Measurements from ENCODE around the gene SRC. TPM values are rescaled to one million over a fixed set of nuclear protein-coding genes. Genes with fewer than 3 reads are reported as not detected.
A peak's percentile ranks its signal among the peaks of the same experiment; 100 is the strongest.

The SRC gene
- total RNA-seq, 1 donor from 2014 or later, result 64.0 TPM

- Histone ChIP-seq H3K27me3 (no peaks in the 10 kb centered on the region), H3K36me3 (peaks cover 42% of the 10 kb centered on the region), H3K4me1 (peaks cover 22% of the 10 kb centered on the region), H3K9me3 (no peaks in the 10 kb centered on the region), H3K27ac (no peak overlapping the region), H3K4me3 (no peak overlapping the region)
- no peak for ATAC-seq
- no peak for DNase-seq
- intact Hi-C loops (cut with DNase I), result no loop called here
- TF ChIP-seq, protein P1, sequence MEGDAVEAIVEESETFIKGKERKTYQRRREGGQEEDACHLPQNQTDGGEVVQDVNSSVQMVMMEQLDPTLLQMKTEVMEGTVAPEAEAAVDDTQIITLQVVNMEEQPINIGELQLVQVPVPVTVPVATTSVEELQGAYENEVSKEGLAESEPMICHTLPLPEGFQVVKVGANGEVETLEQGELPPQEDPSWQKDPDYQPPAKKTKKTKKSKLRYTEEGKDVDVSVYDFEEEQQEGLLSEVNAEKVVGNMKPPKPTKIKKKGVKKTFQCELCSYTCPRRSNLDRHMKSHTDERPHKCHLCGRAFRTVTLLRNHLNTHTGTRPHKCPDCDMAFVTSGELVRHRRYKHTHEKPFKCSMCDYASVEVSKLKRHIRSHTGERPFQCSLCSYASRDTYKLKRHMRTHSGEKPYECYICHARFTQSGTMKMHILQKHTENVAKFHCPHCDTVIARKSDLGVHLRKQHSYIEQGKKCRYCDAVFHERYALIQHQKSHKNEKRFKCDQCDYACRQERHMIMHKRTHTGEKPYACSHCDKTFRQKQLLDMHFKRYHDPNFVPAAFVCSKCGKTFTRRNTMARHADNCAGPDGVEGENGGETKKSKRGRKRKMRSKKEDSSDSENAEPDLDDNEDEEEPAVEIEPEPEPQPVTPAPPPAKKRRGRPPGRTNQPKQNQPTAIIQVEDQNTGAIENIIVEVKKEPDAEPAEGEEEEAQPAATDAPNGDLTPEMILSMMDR (IDR thresholded peaks at IDR 0.05), result no peak
Measured at GRCh38 chr20:37308086-37309050, 37.6 kb upstream of the SRC start.

DNA sequence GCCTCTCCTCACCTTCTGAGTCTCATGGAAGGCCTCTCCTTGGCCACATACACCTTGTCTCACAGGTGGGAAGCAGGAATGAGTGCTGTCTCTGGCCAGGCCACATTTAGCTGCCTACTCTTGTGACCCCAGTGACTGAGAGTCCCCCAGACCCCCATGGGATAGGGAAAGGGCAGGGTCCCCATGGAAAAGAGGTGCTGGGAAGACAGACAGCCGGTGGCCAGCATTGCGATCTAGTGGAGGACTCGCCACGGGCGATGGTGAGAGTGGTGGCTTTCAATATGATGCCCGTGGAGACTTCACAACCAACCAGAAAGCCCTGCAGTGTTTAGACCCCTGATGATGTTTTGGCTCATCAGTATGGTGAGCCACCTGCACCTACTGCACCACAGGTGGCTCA, 36.6 kb upstream of the SRC start:
- DNase-seq (no peak), ATAC-seq (no peak)
- H3K36me3 ChIP-seq, result peaks cover 35% of the 10 kb centered on the region

DNA sequence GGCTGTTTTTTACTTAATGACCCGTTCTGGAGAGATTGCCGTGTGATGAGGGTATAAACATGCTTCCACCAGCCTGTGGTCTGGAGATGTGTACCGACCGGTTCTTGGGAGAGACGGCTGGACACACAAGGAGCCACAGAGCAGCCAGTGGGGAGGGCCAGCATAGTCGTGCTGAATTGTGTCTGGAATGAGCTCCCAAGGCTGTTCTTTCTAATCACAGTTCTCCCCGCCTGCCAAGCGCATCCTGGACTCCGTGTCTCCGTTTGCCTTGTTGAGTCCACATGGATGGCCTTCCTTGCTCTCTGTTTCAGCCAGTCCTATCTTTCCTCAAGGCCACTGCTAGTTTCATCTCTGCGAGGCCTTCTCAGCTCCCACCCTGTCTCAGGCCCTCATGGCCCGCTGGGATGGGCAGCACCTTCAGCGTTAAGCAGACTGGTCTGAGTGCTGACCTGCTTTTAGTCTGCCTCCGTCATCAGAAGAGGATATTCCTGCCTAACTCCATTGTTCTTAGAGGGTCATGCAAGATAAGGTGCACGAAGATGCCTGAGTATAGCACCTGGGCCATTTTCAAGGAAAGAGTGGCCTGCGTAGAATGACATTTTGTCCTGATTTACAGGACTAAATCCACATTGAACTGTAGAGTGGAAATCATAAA, 35.9 kb upstream of the SRC start:
- no peak overlapping the region for H3K27ac ChIP-seq
- intact Hi-C loops (cut with DNase I), result no loop called here
- peaks cover 30% of the 10 kb centered on the region for H3K4me1 ChIP-seq

More for the DNA sequence above, 36.6 kb upstream of the SRC start:
- no peaks in the 10 kb centered on the region for H3K9me3 ChIP-seq
- TF ChIP-seq, protein P1 (IDR thresholded peaks at IDR 0.05), result no peak
- intact Hi-C loops (cut with DNase I), result no loop called here
- peaks cover 27% of the 10 kb centered on the region for H3K4me1 ChIP-seq
- no peak overlapping the region for H3K4me3 ChIP-seq
- no peaks in the 10 kb centered on the region for H3K27me3 ChIP-seq
- peak overlapping the region; percentile 11 for H3K27ac ChIP-seq

GRCh38 chr20:37310951-37311350, 35.0 kb upstream of the SRC start:
- Histone ChIP-seq H3K27me3 (no peaks in the 10 kb centered on the region), H3K9me3 (no peaks in the 10 kb centered on the region), H3K4me3 (no peak overlapping the region), H3K36me3 (peaks cover 29% of the 10 kb centered on the region), H3K27ac (no peak overlapping the region), H3K4me1 (peaks cover 37% of the 10 kb centered on the region)
- intact Hi-C loops (cut with DNase I), result no loop called here
- ATAC-seq (no peak), DNase-seq (no peak)
- TF ChIP-seq, protein P1 (IDR thresholded peaks at IDR 0.05), result no peak

More for the DNA sequence above, 35.9 kb upstream of the SRC start:
- ATAC-seq (peak; percentile 69), DNase-seq (no peak)
- Histone ChIP-seq H3K27me3 (no peaks in the 10 kb centered on the region), H3K4me3 (no peak overlapping the region), H3K9me3 (no peaks in the 10 kb centered on the region), H3K36me3 (peaks cover 27% of the 10 kb centered on the region)
- TF ChIP-seq, protein P1 (IDR thresholded peaks at IDR 0.05), result no peak

DNA sequence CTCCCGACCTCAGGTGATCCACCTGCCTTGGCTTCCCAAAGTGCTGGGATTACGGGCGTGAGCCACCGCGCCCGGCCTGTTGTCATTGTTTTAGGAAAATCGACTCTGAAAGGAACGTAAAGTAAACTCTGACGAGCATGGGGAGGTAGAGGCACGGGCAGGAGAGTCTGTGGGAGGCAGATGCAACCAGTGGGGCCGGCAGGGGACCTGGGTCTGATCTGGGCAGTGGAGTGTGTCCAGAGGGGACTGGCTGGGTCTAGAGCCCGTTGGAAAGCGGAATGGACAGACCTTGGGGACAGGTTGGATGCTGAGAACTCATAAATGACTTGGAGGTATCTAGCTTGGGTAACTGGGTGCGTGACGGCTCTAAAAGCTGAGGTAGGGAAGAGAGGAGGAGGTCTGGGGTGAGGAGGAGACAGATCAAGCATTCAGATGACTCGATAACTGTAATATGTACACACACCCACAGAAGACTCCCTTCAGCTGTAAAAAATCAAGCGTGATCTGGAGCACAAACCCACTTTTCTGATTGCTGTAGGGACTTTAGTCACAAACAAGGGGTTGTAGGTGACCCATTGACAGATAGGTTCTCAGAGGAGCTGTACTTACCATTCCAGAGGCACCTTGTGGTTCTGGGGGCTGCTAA, 34.1 kb upstream of the SRC start:
- TF ChIP-seq, protein P1 (IDR thresholded peaks at IDR 0.05), result no peak
- H3K9me3 ChIP-seq, result no peaks in the 10 kb centered on the region
- peaks cover 27% of the 10 kb centered on the region for H3K36me3 ChIP-seq
- peaks cover 41% of the 10 kb centered on the region for H3K4me1 ChIP-seq
- H3K27ac ChIP-seq, result no peak overlapping the region
- ATAC-seq, result no peak
- DNase-seq, result no peak
- intact Hi-C loops (cut with DNase I), result no loop called here
- H3K27me3 ChIP-seq, result no peaks in the 10 kb centered on the region
- no peak overlapping the region for H3K4me3 ChIP-seq

Data from upper lobe of right lung (tissue), 1 donor.